ENCODE results near the gene SMAD6.
"Not testable (repeated sequence)": the region's sequence is repeated elsewhere in the genome, so short reads cannot be mapped to it uniquely, and the experiment has no call there.

SMAD6 gene

GRCh38 chr15:66677336-66677735, 24.7 kb upstream of the SMAD6 start:
- no peak for DNase-seq (ENCODE audit: low spot score)

GRCh38 chr15:66679061-66679656, 22.9 kb upstream of the SMAD6 start:
- DNase-seq (ENCODE audit: low spot score): no peak

GRCh38 chr15:66679657-66680108, 22.4 kb upstream of the SMAD6 start:
- DNase-seq (ENCODE audit: low spot score): no peak

- DNase-seq (ENCODE audit: low spot score): no peak
These were observed 21.5 kb upstream of the SMAD6 start for GRCh38 chr15:66680502-66680901.

- DNase-seq (ENCODE audit: low spot score): no peak
These were observed 20.6 kb upstream of the SMAD6 start for GRCh38 chr15:66681395-66681794.

- DNase-seq (ENCODE audit: low spot score): no peak
These were observed 19.8 kb upstream of the SMAD6 start for GRCh38 chr15:66682246-66682645.

- no peak for DNase-seq (ENCODE audit: low spot score)
These were observed 19.2 kb upstream of the SMAD6 start for GRCh38 chr15:66682865-66683264.

GRCh38 chr15:66684136-66684681, 17.8 kb upstream of the SMAD6 start:
- DNase-seq (ENCODE audit: low spot score): no peak

- DNase-seq (ENCODE audit: low spot score): peak; percentile 34
These were observed 16.3 kb upstream of the SMAD6 start for GRCh38 chr15:66685638-66686150.

GRCh38 chr15:66690912-66691311, 11.1 kb upstream of the SMAD6 start:
- DNase-seq (ENCODE audit: low spot score): not testable (repeated sequence)

GRCh38 chr15:66691727-66692126, 10.3 kb upstream of the SMAD6 start:
- no peak for DNase-seq (ENCODE audit: low spot score)

- DNase-seq (ENCODE audit: low spot score): no peak
These were observed 9.6 kb upstream of the SMAD6 start for GRCh38 chr15:66692391-66692790.

- DNase-seq (ENCODE audit: low spot score): peak; percentile 61
These were observed 9.0 kb upstream of the SMAD6 start for GRCh38 chr15:66692808-66693596.

GRCh38 chr15:66696770-66697169, 5.3 kb upstream of the SMAD6 start:
- DNase-seq (ENCODE audit: low spot score): no peak

- peak; percentile 53 for DNase-seq (ENCODE audit: low spot score)
These were observed 3.6 kb upstream of the SMAD6 start for GRCh38 chr15:66698318-66698961.

- DNase-seq (ENCODE audit: low spot score): no peak
These were observed 3.1 kb upstream of the SMAD6 start for GRCh38 chr15:66698971-66699370.

- DNase-seq (ENCODE audit: low spot score): peak; percentile 67
These were observed 1.6 kb upstream of the SMAD6 start for GRCh38 chr15:66700412-66700801.

GRCh38 chr15:66700802-66701421, 1.1 kb upstream of the SMAD6 start:
- peak; percentile 94 for DNase-seq (ENCODE audit: low spot score)

GRCh38 chr15:66701422-66702034, 508 bp upstream of the SMAD6 start:
- DNase-seq (ENCODE audit: low spot score): peak; percentile 70

- no peak for DNase-seq (ENCODE audit: low spot score)
These were observed 927 bp downstream of the SMAD6 start for GRCh38 chr15:66702787-66703539.

- no peak for DNase-seq (ENCODE audit: low spot score)
These were observed 1.5 kb downstream of the SMAD6 start for GRCh38 chr15:66703540-66703941.
